MM.1S (cell line): ENCODE data around the gene LSM7.

ENCODE experiments used
- DNase-seq: peaks from one replicate; pipeline ENCODE4 v3.0.0-alpha.2; 2015
- H2AFZ ChIP-seq: fragments of 300-600 bp; sonication (generic); 2 replicates; pipeline ENCODE4 v1.6.0; 2016; ENCODE audit warnings: antibody characterized with exemption, low read length
- H3F3A ChIP-seq: fragments of 300-600 bp; sonication (generic); 2 replicates; pipeline ENCODE4 v1.6.1; 2016; ENCODE audit warnings: mild to moderate bottlenecking, antibody characterized with exemption, low read length, moderate library complexity, mixed read lengths; ENCODE audit not compliant: insufficient read depth
- H3K27ac ChIP-seq: fragments of 300-600 bp; sonication (generic); 2 replicates; pipeline ENCODE4 v1.5.1; 2016; ENCODE audit warnings: mild to moderate bottlenecking, low read length
- H3K27me3 ChIP-seq: fragments of 300-600 bp; sonication (generic); replicated peaks from 2 replicates; pipeline ENCODE4 v1.6.0; 2016; ENCODE audit warnings: low read length; ENCODE audit not compliant: insufficient read depth
- H3K36me3 ChIP-seq: fragments of 300-600 bp; sonication (generic); replicated peaks from 2 replicates; pipeline ENCODE4 v1.6.1; 2016; ENCODE audit warnings: mild to moderate bottlenecking, low read length, mixed read lengths; ENCODE audit not compliant: insufficient read depth
- H3K4me1 ChIP-seq: fragments of 300-600 bp; sonication (generic); 2 replicates; pipeline ENCODE4 v1.6.1; 2016; ENCODE audit warnings: low read length, mixed read lengths
- H3K4me2 ChIP-seq: fragments of 300-600 bp; sonication (generic); 2 replicates; pipeline ENCODE4 v1.6.0; 2016; ENCODE audit warnings: low read depth, low read length
- H3K4me3 ChIP-seq: fragments of 300-600 bp; sonication (generic); 2 replicates; pipeline ENCODE4 v1.5.1; 2016; ENCODE audit warnings: low read length, mixed read lengths
- H3K79me2 ChIP-seq: fragments of 300-600 bp; sonication (generic); 2 replicates; pipeline ENCODE4 v1.6.1; 2016; ENCODE audit warnings: mixed run types, low read length, mixed read lengths
- H3K9ac ChIP-seq: fragments of 300-600 bp; sonication (generic); 2 replicates; pipeline ENCODE4 v1.6.1; 2016; ENCODE audit warnings: low read length, mixed read lengths
- H3K9me2 ChIP-seq: fragments of 300-600 bp; sonication (generic); replicated peaks from 2 replicates; pipeline ENCODE4 v1.6.1; 2016; ENCODE audit warnings: mild to moderate bottlenecking, low read length, mixed read lengths; ENCODE audit not compliant: insufficient read depth
- H3K9me3 ChIP-seq: fragments of 300-600 bp; sonication (generic); replicated peaks from 2 replicates; pipeline ENCODE4 v1.6.1; 2016; ENCODE audit warnings: mild to moderate bottlenecking, low read length, mixed read lengths; ENCODE audit not compliant: insufficient read depth
- H4K20me1 ChIP-seq: fragments of 300-600 bp; sonication (generic); 2 replicates; pipeline ENCODE4 v1.6.1; 2016; ENCODE audit warnings: mild to moderate bottlenecking, low read length, moderate library complexity, mixed read lengths; ENCODE audit not compliant: insufficient read depth
- CTCF ChIP-seq: fragments of 300-600 bp; sonication (generic); IDR thresholded peaks from 2 replicates; pipeline ENCODE4 v1.5.1; 2016; ENCODE audit warnings: antibody characterized with exemption, low read length, mixed read lengths
- EZH2 ChIP-seq: fragments of 300-600 bp; sonication (generic); optimal IDR thresholded peaks from 2 replicates; pipeline ENCODE3; 2017; ENCODE audit warnings: low read depth, mild to moderate bottlenecking, antibody characterized with exemption, low read length, mixed read lengths
- EZH2phosphoT487 ChIP-seq: fragments of 300-600 bp; sonication (generic); IDR thresholded peaks from 2 replicates; pipeline ENCODE4 v1.6.1; 2018; ENCODE audit warnings: antibody characterized with exemption, low read length

LSM7 gene

GRCh38 chr19:2353887-2354592, 25.7 kb upstream of the LSM7 start:
- no peaks in the 10 kb centered on the region for H3F3A ChIP-seq
- H3K9me3 ChIP-seq, result no peaks in the 10 kb centered on the region
- H2AFZ ChIP-seq, result no peak overlapping the region

GRCh38 chr19:2353159-2353886, 24.9 kb upstream of the LSM7 start:
- no peak overlapping the region for H3K9ac ChIP-seq
- no peaks in the 10 kb centered on the region for H3K4me1 ChIP-seq
- no peaks in the 10 kb centered on the region for H4K20me1 ChIP-seq
- no peak overlapping the region for H3K27ac ChIP-seq
- no peaks in the 10 kb centered on the region for H3K79me2 ChIP-seq
- H3K27me3 ChIP-seq, result peaks cover 3% of the 10 kb centered on the region; the same call in 1 of the 2 replicates
- no peaks in the 10 kb centered on the region for H3K9me3 ChIP-seq
- no peaks in the 10 kb centered on the region for H3F3A ChIP-seq
- TF ChIP-seq EZH2, result no peak
- TF ChIP-seq CTCF, result no peak
- TF ChIP-seq EZH2phosphoT487, result no peak
- H2AFZ ChIP-seq, result no peak overlapping the region
- no peak for DNase-seq
- no peak overlapping the region for H3K4me2 ChIP-seq
- no peaks in the 10 kb centered on the region; the same call in 1 of the 2 replicates for H3K36me3 ChIP-seq
- no peaks in the 10 kb centered on the region for H3K9me2 ChIP-seq
- H3K4me3 ChIP-seq, result no peak overlapping the region

More at GRCh38 chr19:2353887-2354592, 25.7 kb upstream of the LSM7 start:
- H3K36me3 ChIP-seq, result no peaks in the 10 kb centered on the region; the same call in 1 of the 2 replicates
- DNase-seq, result no peak
- no peak overlapping the region for H3K27ac ChIP-seq
- no peaks in the 10 kb centered on the region for H3K9me2 ChIP-seq
- H3K4me2 ChIP-seq, result no peak overlapping the region
- peaks cover 11% of the 10 kb centered on the region; the same call in 1 of the 2 replicates for H3K27me3 ChIP-seq
- H3K4me1 ChIP-seq, result no peaks in the 10 kb centered on the region
- no peaks in the 10 kb centered on the region for H3K79me2 ChIP-seq
- no peak overlapping the region for H3K4me3 ChIP-seq
- H3K9ac ChIP-seq, result no peak overlapping the region
- H4K20me1 ChIP-seq, result no peaks in the 10 kb centered on the region
- TF ChIP-seq EZH2 (no peak), CTCF (no peak), EZH2phosphoT487 (no peak)

- H3K9me3 ChIP-seq, result no peaks in the 10 kb centered on the region
- no peaks in the 10 kb centered on the region; the same call in 1 of the 2 replicates for H3K36me3 ChIP-seq
- no peaks in the 10 kb centered on the region for H3K27me3 ChIP-seq
- no peaks in the 10 kb centered on the region for H3K4me1 ChIP-seq
- no peaks in the 10 kb centered on the region for H4K20me1 ChIP-seq
- no peaks in the 10 kb centered on the region for H3K9me2 ChIP-seq
- no peak for DNase-seq
- TF ChIP-seq CTCF (no peak), EZH2 (no peak), EZH2phosphoT487 (no peak)
- no peak overlapping the region for H3K9ac ChIP-seq
- H2AFZ ChIP-seq, result no peak overlapping the region
- no peak overlapping the region for H3K4me2 ChIP-seq
- H3F3A ChIP-seq, result no peaks in the 10 kb centered on the region
- no peak overlapping the region for H3K27ac ChIP-seq
- H3K79me2 ChIP-seq, result no peaks in the 10 kb centered on the region
- H3K4me3 ChIP-seq, result no peak overlapping the region
These were observed 23.7 kb upstream of the LSM7 start for GRCh38 chr19:2352121-2352520.
